GM12873 (cell line): ENCODE results near the gene RPTOR.

Experiments used
- CTCF ChIP-seq: IDR thresholded peaks from 2 replicates; pipeline ENCODE4 v1.5.1; 2012; ENCODE audit warnings: low read depth, mild to moderate bottlenecking, moderate library complexity, low read length, control low read depth; ENCODE audit not compliant: insufficient read depth; ENCODE audit errors: missing control alignments

RPTOR gene

GRCh38 chr17:80544655-80545498 is at the start of gene RPTOR:
RPTOR (plus strand) TSS chr17:80544838; CDS start chr17:80545630, 792 bp downstream.
- TF ChIP-seq CTCF = no peak

GRCh38 chr17:80497726-80498241 is 46.9 kb upstream of the RPTOR start:
- no peak for TF ChIP-seq CTCF

GRCh38 chr17:80498242-80498919 is 46.3 kb upstream of the RPTOR start:
- no peak for TF ChIP-seq CTCF

GRCh38 chr17:80498920-80499410 is 45.7 kb upstream of the RPTOR start:
- no peak for TF ChIP-seq CTCF

GRCh38 chr17:80499560-80499959 is 45.1 kb upstream of the RPTOR start:
- no peak for TF ChIP-seq CTCF

- TF ChIP-seq CTCF = no peak
Observed at GRCh38 chr17:80499961-80500665, 44.5 kb upstream of the RPTOR start.
